Stimulated activated CD8-positive, alpha-beta memory T cell treated with anti-CD3 and anti-CD28 coated beads, Interleukin-15, amount 100 ng/mL, for 48 hours (primary cell): ENCODE measurements around the gene PAK6.

Experiments
- DNase-seq, 2 donors: peaks; one replicate each; pipeline ENCODE4 v3.0.0-alpha.2; 2020; ENCODE audit warnings: low read depth in 2 of 2

PAK6 gene

GRCh38 chr15:40241269-40242212 is 2.7 kb downstream of the PAK6 start:
- DNase-seq: no peak

GRCh38 chr15:40242213-40242599 is 3.3 kb downstream of the PAK6 start:
- DNase-seq: no peak

- no peak for DNase-seq
These were observed 3.7 kb downstream of the PAK6 start for GRCh38 chr15:40242601-40243000.

GRCh38 chr15:40243126-40243810 is 4.4 kb downstream of the PAK6 start:
- DNase-seq: no peak

GRCh38 chr15:40244961-40245523 is 6.2 kb downstream of the PAK6 start:
- DNase-seq: no peak

- DNase-seq: no peak
These were observed 7.0 kb downstream of the PAK6 start for GRCh38 chr15:40245666-40246450.

GRCh38 chr15:40246496-40247280 is 7.8 kb downstream of the PAK6 start:
- DNase-seq: no peak

GRCh38 chr15:40247406-40247971 is 8.6 kb downstream of the PAK6 start:
- no peak for DNase-seq

- no peak for DNase-seq
These were observed 9.3 kb downstream of the PAK6 start for GRCh38 chr15:40248006-40248783.

- no peak for DNase-seq
These were observed 10.8 kb downstream of the PAK6 start for GRCh38 chr15:40249477-40250303.

GRCh38 chr15:40250304-40250656 is 11.4 kb downstream of the PAK6 start:
- DNase-seq: no peak

- DNase-seq: no peak
These were observed 12.1 kb downstream of the PAK6 start for GRCh38 chr15:40250771-40251483.

- DNase-seq: no peak
These were observed 12.8 kb downstream of the PAK6 start for GRCh38 chr15:40251486-40252140.

- no peak for DNase-seq
These were observed 13.2 kb downstream of the PAK6 start for GRCh38 chr15:40252141-40252437.

GRCh38 chr15:40252438-40253166 is 13.7 kb downstream of the PAK6 start:
- no peak for DNase-seq

- no peak for DNase-seq
These were observed 14.4 kb downstream of the PAK6 start for GRCh38 chr15:40253167-40253790.

GRCh38 chr15:40254452-40254851 is 15.6 kb downstream of the PAK6 start:
- no peak for DNase-seq
